Left lung (tissue), 10 donors: ENCODE results near the gene XPO4. TPM values are rescaled to one million over a fixed set of nuclear protein-coding genes. Genes with fewer than 3 reads are reported as not detected.
A peak's percentile ranks its signal among the peaks of the same experiment; 100 is the strongest.

Experiments
- ATAC-seq: fragments of 200-7000 bp; cut with Tn5 transposase; one replicate; pipeline ENCODE4 v1.9.1; 2020; ENCODE audit warnings: moderate library complexity
- DNase-seq, 4 donors: peaks; one replicate each; pipeline ENCODE4 v3.0.0-alpha.2; 2013 to 2020
- H3K27ac ChIP-seq, 2 donors: fragments of 200-600 bp; sonication (generic) in 1 of 2; one replicate each; pipeline versions ENCODE4 v1.5.0 to v1.8.0; 2020 to 2021
- H3K27me3 ChIP-seq, 2 donors: fragments of 200-600 bp; sonication (generic) in 1 of 2; one replicate each; pipeline versions ENCODE4 v1.5.0 to v1.8.0; 2020 to 2021
- H3K36me3 ChIP-seq, 2 donors: fragments of 200-600 bp; sonication (generic) in 1 of 2; one replicate each; pipeline versions ENCODE4 v1.5.0 to v1.8.0; 2020 to 2021
- H3K4me1 ChIP-seq, 2 donors: fragments of 200-600 bp; one replicate each; pipeline ENCODE4 v1.8.0; 2021
- H3K4me3 ChIP-seq, 2 donors: fragments of 200-600 bp; sonication (generic) in 1 of 2; one replicate each; pipeline versions ENCODE4 v1.5.0 to v1.8.0; 2020 to 2021; ENCODE audit warnings: mild to moderate bottlenecking in 1 of 2
- H3K9me3 ChIP-seq, 2 donors: fragments of 200-600 bp; sonication (generic) in 1 of 2; one replicate each; pipeline versions ENCODE4 v1.5.0 to v1.8.0; 2020 to 2021
- CTCF ChIP-seq, 2 donors: fragments of 200-600 bp; sonication (generic) in 1 of 2; IDR thresholded peaks; one replicate each; pipeline versions ENCODE4 v1.5.0 to v1.8.0; 2021; ENCODE audit warnings: antibody characterized with exemption in 2 of 2
- intact Hi-C, 2 donors: fragments of 100-400 bp; cut with DNase I; formaldehyde crosslinking; loops; one replicate each; pipeline versions ENCODE4 v1.11.2 to v1.14.2; 2022
- polyA plus RNA-seq, 6 donors: library from polyadenylated mRNA; unstranded; fragments of 120-200 nt; gene quantifications; one replicate each; pipeline ENCODE4 v1.2.1, GENCODE V29; 2013; ENCODE audit not compliant: insufficient read length in 6 of 6
- total RNA-seq, 2 donors: library from RNA; stranded (reverse); fragmentation: NEBNext Ultra II Directional; extraction: Animal tissue kit (Norgen Biotek cat#: 25700); gene quantifications; one replicate each; pipeline ENCODE4 v1.2.1, GENCODE V29; 2021
- donor health status: DM: no; HTN: yes; CAD: no.
- donor health status: DM: no; HTN: no; CAD: no.

The XPO4 gene
- total and polyA plus RNA-seq, 8 donors, result 18.3 to 24.8 (median 19.4) TPM

GRCh38 chr13:20815464-20815863 lies 87.1 kb downstream of the XPO4 start:
- no peak for ATAC-seq
- Histone ChIP-seq H3K4me1 (peaks cover 3 to 24% of the 10 kb centered on the region in 2 donors), H3K9me3 (no peaks in the 10 kb centered on the region), H3K27ac (peak overlapping the region in 1 of 2 donors; percentile 21), H3K4me3 (no peak overlapping the region), H3K36me3 (peaks cover 0 to 11% of the 10 kb centered on the region in 2 donors), H3K27me3 (no peaks in the 10 kb centered on the region)
- TF ChIP-seq CTCF (IDR thresholded peaks at IDR 0.05), result no peak
- DNase-seq, result no peak
- intact Hi-C loops, result no loop called here

DNA sequence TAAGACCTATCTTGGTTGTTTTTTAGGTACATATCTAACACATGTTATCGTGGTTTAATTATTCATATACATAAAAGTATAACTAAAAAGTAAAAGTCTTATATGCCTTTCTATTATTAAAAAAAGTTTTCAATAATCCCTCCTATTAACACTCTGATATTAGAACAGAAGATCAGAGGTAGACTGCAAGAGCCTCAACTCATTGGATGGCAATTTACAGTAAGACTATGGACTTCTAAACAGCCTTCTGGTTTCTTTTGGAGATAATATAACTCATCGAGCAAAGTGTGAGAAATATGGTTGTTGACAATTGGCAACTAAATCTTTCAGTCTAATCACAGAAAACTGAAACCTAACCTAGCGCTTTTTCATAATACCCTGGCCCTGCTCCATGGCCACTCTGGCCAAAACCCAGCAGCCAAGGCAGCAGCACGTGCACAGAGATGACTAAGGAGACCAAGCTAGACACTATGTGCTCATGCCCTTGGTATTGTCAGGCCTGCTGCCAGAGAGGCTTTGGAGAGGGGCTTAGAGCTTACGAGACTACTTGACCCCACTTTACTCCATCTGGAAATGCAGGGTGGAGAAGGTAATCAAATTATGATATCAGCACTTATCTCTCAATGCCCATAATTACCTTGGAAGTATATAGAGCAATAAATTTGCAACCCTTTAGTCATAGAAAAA lies 88.2 kb downstream of the XPO4 start:
- TF ChIP-seq CTCF (IDR thresholded peaks at IDR 0.05), result no peak
- Histone ChIP-seq H3K27ac (peak overlapping the region; percentile 62 to 71), H3K4me1 (peaks cover 3 to 24% of the 10 kb centered on the region in 2 donors), H3K4me3 (no peak overlapping the region), H3K27me3 (no peaks in the 10 kb centered on the region), H3K9me3 (no peaks in the 10 kb centered on the region), H3K36me3 (peaks cover 0 to 14% of the 10 kb centered on the region in 2 donors)
- intact Hi-C loops, result no loop called here
- DNase-seq, result peak; percentile 45 to 82 (median 78)
- ATAC-seq, result peak; percentile 96

GRCh38 chr13:20812890-20813289 lies 89.7 kb downstream of the XPO4 start:
- DNase-seq, result no peak
- no peak for TF ChIP-seq CTCF (IDR thresholded peaks at IDR 0.05)
- peaks cover 0 to 21% of the 10 kb centered on the region in 2 donors for H3K36me3 ChIP-seq
- intact Hi-C loops, result no loop called here
- H3K27ac ChIP-seq, result peak overlapping the region in 1 of 2 donors; percentile 62
- H3K9me3 ChIP-seq, result no peaks in the 10 kb centered on the region
- no peaks in the 10 kb centered on the region for H3K27me3 ChIP-seq
- peaks cover 3 to 24% of the 10 kb centered on the region in 2 donors for H3K4me1 ChIP-seq
- ATAC-seq, result no peak
- H3K4me3 ChIP-seq, result no peak overlapping the region

- intact Hi-C loops, result no loop called here
- Histone ChIP-seq H3K4me1 (peaks cover 3 to 24% of the 10 kb centered on the region in 2 donors), H3K9me3 (no peaks in the 10 kb centered on the region), H3K27me3 (no peaks in the 10 kb centered on the region), H3K36me3 (peaks cover 0 to 36% of the 10 kb centered on the region in 2 donors), H3K27ac (no peak overlapping the region), H3K4me3 (no peak overlapping the region)
- DNase-seq (no peak), ATAC-seq (no peak)
- TF ChIP-seq CTCF (IDR thresholded peaks at IDR 0.05), result no peak
Measured at GRCh38 chr13:20810808-20811207, 91.7 kb downstream of the XPO4 start.

GRCh38 chr13:20808874-20809273 lies 93.7 kb downstream of the XPO4 start:
- no peaks in the 10 kb centered on the region for H3K27me3 ChIP-seq
- no peaks in the 10 kb centered on the region for H3K9me3 ChIP-seq
- TF ChIP-seq CTCF (IDR thresholded peaks at IDR 0.05), result no peak
- intact Hi-C loops, result no loop called here
- H3K36me3 ChIP-seq, result peaks cover 0 to 41% of the 10 kb centered on the region in 2 donors
- peak; percentile 61 for ATAC-seq
- peaks cover 0 to 8% of the 10 kb centered on the region in 2 donors for H3K4me1 ChIP-seq
- no peak overlapping the region for H3K27ac ChIP-seq
- no peak overlapping the region for H3K4me3 ChIP-seq
- DNase-seq, result no peak
